ENCODE data around the gene ACOT9. TPM values are rescaled to one million over a fixed set of nuclear protein-coding genes. Genes with fewer than 3 reads are reported as not detected.
"Not testable (repeated sequence)": the region's sequence is repeated elsewhere in the genome, so short reads cannot be mapped to it uniquely, and the experiment has no call there.

Gene ACOT9
- total RNA-seq, 4 donors from 2014 or later: 21.4 to 72.2 (median 27.5) TPM

GRCh38 chrX:23662187-23662586 lies 80.9 kb downstream of the ACOT9 start:
- Histone ChIP-seq H3K9me3 (no peaks in the 10 kb centered on the region), H3K27ac (no peak overlapping the region), H3K4me3 (no peak overlapping the region), H3K36me3 (no peaks in the 10 kb centered on the region), H3K27me3 (no peaks in the 10 kb centered on the region), H3K4me1 (peaks cover 0 to 5% (median 0%) of the 10 kb centered on the region in 4 donors)
- intact Hi-C loops (cut with DNase I; ENCODE audit: low total_unique reads): no loop called here
- WGBS, 2 donors (ENCODE audit: low coverage in 1 of 2): 49 to 58% methylated on average over 2 to 3 of the region's 3 CpGs
- in situ Hi-C loops (cut with MboI; ENCODE audit: low pct_ligation_motif_present in 1 of 4, low pct_unique_long_range_greater_than_20kb in 1 of 4, low sequenced_read_pairs in 3 of 4): no loop called here
- DNase-seq: no peak
- TF ChIP-seq EP300 (IDR thresholded peaks at IDR 0.05; ENCODE audit: low read depth) (no peak), POLR2AphosphoS5 (IDR thresholded peaks at IDR 0.05) (no peak), POLR2A (IDR thresholded peaks at IDR 0.05) (no peak)
- TF ChIP-seq, protein P1, sequence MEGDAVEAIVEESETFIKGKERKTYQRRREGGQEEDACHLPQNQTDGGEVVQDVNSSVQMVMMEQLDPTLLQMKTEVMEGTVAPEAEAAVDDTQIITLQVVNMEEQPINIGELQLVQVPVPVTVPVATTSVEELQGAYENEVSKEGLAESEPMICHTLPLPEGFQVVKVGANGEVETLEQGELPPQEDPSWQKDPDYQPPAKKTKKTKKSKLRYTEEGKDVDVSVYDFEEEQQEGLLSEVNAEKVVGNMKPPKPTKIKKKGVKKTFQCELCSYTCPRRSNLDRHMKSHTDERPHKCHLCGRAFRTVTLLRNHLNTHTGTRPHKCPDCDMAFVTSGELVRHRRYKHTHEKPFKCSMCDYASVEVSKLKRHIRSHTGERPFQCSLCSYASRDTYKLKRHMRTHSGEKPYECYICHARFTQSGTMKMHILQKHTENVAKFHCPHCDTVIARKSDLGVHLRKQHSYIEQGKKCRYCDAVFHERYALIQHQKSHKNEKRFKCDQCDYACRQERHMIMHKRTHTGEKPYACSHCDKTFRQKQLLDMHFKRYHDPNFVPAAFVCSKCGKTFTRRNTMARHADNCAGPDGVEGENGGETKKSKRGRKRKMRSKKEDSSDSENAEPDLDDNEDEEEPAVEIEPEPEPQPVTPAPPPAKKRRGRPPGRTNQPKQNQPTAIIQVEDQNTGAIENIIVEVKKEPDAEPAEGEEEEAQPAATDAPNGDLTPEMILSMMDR (IDR thresholded peaks at IDR 0.05): no peak

DNA sequence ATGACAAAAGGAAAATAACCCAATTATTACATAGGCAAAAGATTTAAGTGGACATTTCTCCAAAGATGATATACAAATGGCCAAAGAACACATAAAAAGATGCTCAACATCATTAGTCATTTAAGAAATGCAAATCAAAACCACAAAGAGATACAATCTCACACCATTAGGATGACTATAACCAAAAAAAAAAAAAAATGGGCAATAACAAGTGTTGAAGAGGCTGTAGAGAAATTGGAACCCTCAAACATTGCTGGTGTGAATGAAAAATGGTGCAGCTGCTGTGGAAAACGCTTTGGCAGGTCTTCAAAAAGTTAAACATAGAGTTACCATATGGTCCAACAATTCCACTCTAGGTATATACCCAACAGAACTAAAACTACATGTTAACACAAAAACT lies 81.4 kb downstream of the ACOT9 start:
- no peak overlapping the region for H3K27ac ChIP-seq
- H3K27me3 ChIP-seq: no peaks in the 10 kb centered on the region
- intact Hi-C loops (cut with DNase I; ENCODE audit: low total_unique reads) (no loop called here), in situ Hi-C loops (cut with MboI; ENCODE audit: low pct_ligation_motif_present in 1 of 4, low pct_unique_long_range_greater_than_20kb in 1 of 4, low sequenced_read_pairs in 3 of 4) (no loop called here)
- no peak for DNase-seq
- WGBS, 2 donors (ENCODE audit: low coverage in 1 of 2): 46% methylated on average over 1 of the region's 1 CpG; no CpG with 5 or more reads in 1 of the 2 donors
- TF ChIP-seq EP300 (IDR thresholded peaks at IDR 0.05; ENCODE audit: low read depth) (no peak), POLR2A (IDR thresholded peaks at IDR 0.05) (no peak), POLR2AphosphoS5 (IDR thresholded peaks at IDR 0.05) (no peak)
- TF ChIP-seq, protein P1 (IDR thresholded peaks at IDR 0.05): no peak
- H3K36me3 ChIP-seq: no peaks in the 10 kb centered on the region
- H3K4me1 ChIP-seq: peaks cover 0 to 1% (median 0%) of the 10 kb centered on the region in 4 donors
- no peaks in the 10 kb centered on the region for H3K9me3 ChIP-seq
- no peak overlapping the region for H3K4me3 ChIP-seq

DNA sequence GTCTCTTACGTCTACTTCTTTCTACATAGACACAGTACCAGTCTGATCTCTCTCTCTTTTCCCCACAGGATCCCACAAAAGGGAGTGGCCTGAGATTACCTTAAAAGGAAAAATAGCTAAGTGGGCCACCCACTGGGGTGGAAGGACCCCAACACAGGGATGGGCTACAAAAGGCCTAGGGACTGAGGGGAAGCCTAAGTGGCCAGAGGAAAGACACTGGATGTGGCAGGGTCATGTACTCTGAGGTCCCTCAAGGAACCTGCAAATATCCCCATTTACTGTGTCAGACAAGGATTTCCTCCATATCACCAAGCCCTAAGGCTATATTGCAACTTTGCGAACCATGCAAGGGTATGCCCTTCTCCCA lies 82.3 kb downstream of the ACOT9 start:
- no peak for TF ChIP-seq POLR2AphosphoS5 (IDR thresholded peaks at IDR 0.05)
- TF ChIP-seq POLR2A (IDR thresholded peaks at IDR 0.05): no peak
- TF ChIP-seq, protein P1 (IDR thresholded peaks at IDR 0.05): no peak
- TF ChIP-seq EP300 (IDR thresholded peaks at IDR 0.05; ENCODE audit: low read depth): no peak
- no peaks in the 10 kb centered on the region for H3K9me3 ChIP-seq
- 88% methylated on average over 2 of the region's 2 CpGs; no CpG with 5 or more reads in 1 of the 2 donors for WGBS, 2 donors (ENCODE audit: low coverage in 1 of 2)
- no peak for DNase-seq
- H3K4me1 ChIP-seq: no peaks in the 10 kb centered on the region
- H3K27me3 ChIP-seq: no peaks in the 10 kb centered on the region
- H3K27ac ChIP-seq: no peak overlapping the region
- H3K4me3 ChIP-seq: no peak overlapping the region
- no peaks in the 10 kb centered on the region for H3K36me3 ChIP-seq
- intact Hi-C loops (cut with DNase I; ENCODE audit: low total_unique reads): no loop called here
- in situ Hi-C loops (cut with MboI; ENCODE audit: low pct_ligation_motif_present in 1 of 4, low pct_unique_long_range_greater_than_20kb in 1 of 4, low sequenced_read_pairs in 3 of 4): no loop called here

DNA sequence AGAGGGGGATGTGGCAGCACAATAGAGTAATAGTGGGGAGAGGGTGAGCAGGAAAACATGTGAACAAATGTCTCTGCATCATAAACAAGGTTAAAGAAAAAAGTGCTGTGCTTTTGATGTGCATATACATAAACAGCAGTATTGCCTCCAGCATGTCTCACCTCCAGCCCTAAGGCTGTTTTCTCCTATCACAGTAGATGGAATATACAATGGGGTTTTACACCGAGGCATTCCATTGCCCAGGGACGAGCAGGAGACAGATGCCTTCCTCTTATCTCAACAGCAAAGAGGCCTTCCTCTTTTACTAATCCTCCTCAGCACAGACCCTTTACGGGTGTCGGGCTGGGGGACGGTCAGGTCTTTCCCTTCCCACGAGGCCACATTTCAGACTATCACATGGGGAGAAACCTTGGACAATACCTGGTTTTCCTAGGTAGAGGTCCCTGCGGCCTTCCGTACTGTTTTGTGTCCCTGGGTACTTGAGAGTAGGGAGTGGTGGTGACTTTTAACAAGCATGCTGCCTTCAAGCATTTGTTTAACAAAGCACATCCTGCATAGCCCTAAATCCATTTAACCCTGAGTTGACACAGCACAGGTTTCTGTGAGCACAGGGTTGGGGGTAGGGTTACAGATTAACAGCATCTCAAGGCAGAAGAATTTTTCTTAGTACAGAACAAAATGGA lies 82.9 kb downstream of the ACOT9 start:
- 67% methylated on average over 8 of the region's 8 CpGs; no CpG with 5 or more reads in 1 of the 2 donors for WGBS, 2 donors (ENCODE audit: low coverage in 1 of 2)
- H3K27ac ChIP-seq; intact Hi-C loops (cut with DNase I; ENCODE audit: low total_unique reads): not testable (repeated sequence)

GRCh38 chrX:23659339-23659738 lies 83.7 kb downstream of the ACOT9 start:
- Histone ChIP-seq H3K9me3 (no peaks in the 10 kb centered on the region), H3K27ac (no peak overlapping the region), H3K4me3 (no peak overlapping the region), H3K36me3 (no peaks in the 10 kb centered on the region), H3K27me3 (no peaks in the 10 kb centered on the region), H3K4me1 (no peaks in the 10 kb centered on the region)
- in situ Hi-C loops (cut with MboI; ENCODE audit: low pct_ligation_motif_present in 1 of 4, low pct_unique_long_range_greater_than_20kb in 1 of 4, low sequenced_read_pairs in 3 of 4): no loop called here
- intact Hi-C loops (cut with DNase I; ENCODE audit: low total_unique reads): no loop called here
- 73 to 100% methylated on average over 3 to 4 of the region's 4 CpGs for WGBS, 2 donors (ENCODE audit: low coverage in 1 of 2)
- no peak for DNase-seq
- TF ChIP-seq POLR2AphosphoS5 (IDR thresholded peaks at IDR 0.05) (no peak), POLR2A (IDR thresholded peaks at IDR 0.05) (no peak), EP300 (IDR thresholded peaks at IDR 0.05; ENCODE audit: low read depth) (no peak)
- TF ChIP-seq, protein P1 (IDR thresholded peaks at IDR 0.05): no peak

More for the DNA sequence above, 82.9 kb downstream of the ACOT9 start:
- H3K36me3 ChIP-seq; H3K4me3 ChIP-seq; H3K4me1 ChIP-seq; in situ Hi-C loops (cut with MboI; ENCODE audit: low pct_ligation_motif_present in 1 of 4, low pct_unique_long_range_greater_than_20kb in 1 of 4, low sequenced_read_pairs in 3 of 4); DNase-seq; H3K9me3 ChIP-seq; H3K27me3 ChIP-seq: not testable (repeated sequence)

Measured in transverse colon (tissue), 4 donors.